T-helper 1 cell treated with Interleukin-12 subunit alpha and Interleukin-12 subunit beta and Interleukin-4 antibody, amounts not matched to agents 30 ng/mL and 1 ng/mL, for 36 hours (primary cell): Measurements from ENCODE around the gene ZNF772. TPM values are rescaled to one million over a fixed set of nuclear protein-coding genes. Genes with fewer than 3 reads are reported as not detected.

Source experiments
- intact Hi-C: fragments of 100-400 bp; cut with micrococcal nuclease; formaldehyde crosslinking; loops from one replicate; pipeline ENCODE4 v1.15.1; 2024
- total RNA-seq: library from RNA; stranded (reverse); gene quantifications from 2 replicates; pipeline ENCODE4 v1.2.3, GENCODE V29; 2022

The ZNF772 gene
- total RNA-seq, 1 donor from 2014 or later = 4.5 TPM

DNA sequence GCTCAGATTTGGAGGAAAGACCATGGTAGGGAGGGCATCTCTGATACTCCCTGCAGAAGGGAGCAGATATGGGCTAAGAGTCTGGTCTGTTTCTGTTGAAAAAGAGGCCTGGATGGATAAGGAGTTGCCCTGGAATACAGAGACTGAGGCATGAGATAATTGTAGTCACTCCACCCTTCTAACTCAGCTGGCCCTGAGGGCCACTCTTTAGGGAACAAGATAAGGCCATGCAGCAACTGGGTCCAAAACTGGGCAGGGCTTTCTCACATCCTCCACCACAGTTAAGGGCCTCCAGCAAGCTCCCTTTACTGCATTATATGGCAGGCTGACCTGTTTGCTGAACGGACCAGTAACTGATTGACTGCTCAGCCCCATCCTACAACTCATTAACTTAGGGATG is 40.9 kb downstream of the ZNF772 start:
- intact Hi-C loops = loop anchor here (10.0 kb wide), 1 partner anchor 842 kb away; the partner anchor contains the start of gene ZNF71

DNA sequence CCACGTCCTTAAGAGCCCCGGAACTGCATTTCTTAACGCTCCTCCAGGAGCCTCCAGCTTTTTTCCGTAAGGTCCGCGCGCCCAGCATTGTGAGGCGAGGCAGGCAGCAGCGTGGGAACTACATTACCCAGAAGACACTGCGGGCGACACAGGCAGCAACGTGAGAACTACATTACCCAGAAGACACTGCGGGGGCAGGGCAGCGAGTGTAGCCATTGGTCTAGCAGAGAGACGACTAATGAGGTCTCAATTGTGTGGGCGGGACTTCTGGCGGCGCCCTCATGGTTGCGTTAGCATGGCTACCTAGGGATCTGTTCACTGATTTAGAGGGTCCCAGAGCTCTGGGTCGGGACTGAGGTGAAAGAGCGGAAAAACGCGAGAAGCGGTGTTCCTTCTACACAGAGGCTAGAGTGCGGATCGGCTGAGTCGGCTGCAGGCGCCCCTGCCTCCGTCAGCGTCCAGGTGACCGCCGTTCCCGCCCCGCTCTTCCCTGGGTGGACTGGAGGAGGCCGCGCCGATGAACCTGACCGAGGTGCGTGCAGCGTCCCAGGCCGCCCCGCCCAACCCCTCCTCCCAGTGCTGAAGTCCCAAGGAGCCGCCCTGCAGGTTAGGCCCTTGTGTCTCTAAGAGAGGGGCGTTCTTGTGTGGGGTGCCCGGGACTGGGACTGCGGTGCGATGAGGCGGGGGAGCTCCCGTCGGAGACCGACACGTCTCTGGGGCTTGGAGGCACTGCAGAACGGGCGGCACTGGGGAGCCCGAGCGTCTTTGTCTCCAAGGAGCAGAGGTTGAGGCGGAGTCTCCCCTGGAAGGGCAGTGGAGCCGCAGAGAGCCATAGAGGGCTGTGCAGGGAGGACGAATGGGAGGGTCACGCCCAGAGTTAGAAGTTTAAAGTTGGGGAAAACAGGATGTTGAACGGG is 42.0 kb downstream of the ZNF772 start, which contains the start of gene ZNF749:
TSS of gene ZNF749 (plus strand) at position 264 of the 917 bp plus-strand sequence. CDS start at position 518, 254 bp downstream.
- intact Hi-C loops = loop anchor here (1.0 to 10.0 kb wide), 33 partner anchors 24 to 1781 kb away; partner anchors contain the start of genes ERVK3-1, RPS5, TRAPPC2B and U2AF2

DNA sequence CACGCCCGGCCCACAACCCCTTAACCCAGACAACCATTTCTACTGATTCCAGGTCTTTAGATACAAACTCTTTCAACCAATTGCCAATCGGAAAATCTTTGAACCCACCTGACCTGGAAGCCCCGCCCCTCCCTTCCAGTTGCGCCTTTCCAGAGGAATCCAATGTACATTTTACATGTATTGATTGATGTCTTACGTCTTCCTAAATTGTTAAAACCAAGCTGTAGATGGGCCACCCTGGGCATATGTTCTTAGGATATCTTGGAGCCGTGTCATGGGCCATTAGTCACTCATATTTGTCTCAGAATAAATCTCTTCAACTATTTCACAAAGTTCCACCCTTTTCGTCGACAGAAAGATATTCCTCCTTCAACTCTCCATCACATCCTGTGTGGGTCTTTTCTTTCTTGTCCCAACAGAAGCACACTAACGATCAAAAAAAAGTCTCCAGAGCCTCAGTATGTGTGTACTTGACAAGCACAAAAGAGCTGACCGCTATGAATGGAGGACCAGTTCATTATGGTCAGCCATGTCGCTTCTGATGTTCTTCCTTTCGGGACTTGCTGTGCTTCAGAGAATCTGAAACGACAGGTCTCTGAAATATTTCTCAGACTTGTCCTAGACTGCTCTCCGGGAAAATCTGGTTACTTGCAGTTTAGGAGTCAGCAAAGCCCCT is 42.8 kb downstream of the ZNF772 start:
- intact Hi-C loops = loop anchor here (1.0 to 10.0 kb wide), 33 partner anchors 23 to 1780 kb away; partner anchors contain the start of genes ERVK3-1, RPS5, TRAPPC2B and U2AF2

DNA sequence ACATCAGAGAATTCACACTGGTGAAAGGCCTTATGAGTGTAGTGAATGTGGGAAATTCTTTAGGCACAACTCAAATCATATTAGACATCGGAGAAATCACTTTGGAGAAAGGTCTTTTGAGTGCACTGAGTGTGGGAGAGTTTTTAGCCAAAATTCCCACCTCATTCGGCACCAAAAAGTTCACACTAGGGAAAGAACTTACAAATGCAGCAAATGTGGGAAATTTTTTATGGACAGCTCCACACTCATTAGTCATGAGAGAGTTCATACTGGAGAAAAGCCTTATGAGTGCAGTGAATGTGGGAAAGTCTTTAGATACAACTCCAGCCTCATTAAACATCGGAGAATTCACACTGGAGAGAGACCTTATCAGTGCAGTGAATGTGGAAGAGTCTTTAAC is 56.3 kb downstream of the ZNF772 start:
- intact Hi-C loops = no loop called here

DNA sequence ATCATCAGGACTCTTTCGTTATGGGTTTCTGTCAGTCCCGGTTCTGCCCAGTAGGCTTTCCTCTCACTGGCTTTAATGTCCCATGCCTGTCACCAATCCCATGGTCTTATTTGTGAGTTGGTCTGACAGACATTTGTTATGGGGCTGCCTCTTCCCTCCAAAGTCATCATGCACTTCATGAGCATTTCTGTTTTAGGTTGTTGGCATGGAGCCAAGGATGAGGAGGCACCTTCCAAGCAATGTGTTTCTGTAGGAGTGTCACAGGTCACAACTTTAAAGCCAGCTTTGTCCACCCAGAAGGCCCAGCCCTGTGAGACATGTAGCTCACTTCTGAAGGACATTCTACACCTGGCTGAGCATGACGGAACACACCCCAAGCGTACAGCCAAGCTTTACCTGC is 57.9 kb downstream of the ZNF772 start:
- intact Hi-C loops = no loop called here

Other genes with a start within 250 kb of the ZNF772 start
- 0.32 and 0.42 TPM in 2 replicates for gene AURKC, start 246.5 kb downstream of the ZNF772 start, total RNA-seq
- gene ZNF805, start 236.9 kb downstream of the ZNF772 start, total RNA-seq = 9.4 and 10.9 TPM in 2 replicates
- 42.0 and 44.9 TPM in 2 replicates for gene ZNF460, start 197.1 kb downstream of the ZNF772 start, total RNA-seq
- gene ZNF543, start 157.1 kb downstream of the ZNF772 start, total RNA-seq = 7.8 and 8.5 TPM in 2 replicates
- gene ZNF304, start 126.3 kb downstream of the ZNF772 start, total RNA-seq = 8.5 and 9.7 TPM in 2 replicates
- 6.4 and 6.8 TPM in 2 replicates for gene TRAPPC2B, start 114.0 kb downstream of the ZNF772 start, total RNA-seq
- 2.0 and 3.9 TPM in 2 replicates for gene ZNF547, start 114.0 kb downstream of the ZNF772 start, total RNA-seq
- gene ZNF548, start 87.7 kb downstream of the ZNF772 start, total RNA-seq = 23.7 and 24.5 TPM in 2 replicates
- gene ZNF17, start 66.4 kb downstream of the ZNF772 start, total RNA-seq = 13.6 and 15.0 TPM in 2 replicates
- gene ZNF749, start 42.2 kb downstream of the ZNF772 start, total RNA-seq = 13.1 and 13.6 TPM in 2 replicates
- gene VN1R1, start 20.4 kb downstream of the ZNF772 start, total RNA-seq = 0.17 and 0.20 TPM in 2 replicates
- 8.0 and 10.0 TPM in 2 replicates for gene ZNF419, start 10.2 kb upstream of the ZNF772 start, total RNA-seq
- 9.6 and 10.0 TPM in 2 replicates for gene ZNF773, start 22.4 kb upstream of the ZNF772 start, total RNA-seq
- 6.1 and 7.8 TPM in 2 replicates for gene ZNF549, start 49.8 kb upstream of the ZNF772 start, total RNA-seq
- gene ZNF550, start 82.3 kb upstream of the ZNF772 start, total RNA-seq = 7.7 and 9.3 TPM in 2 replicates
- gene ZNF416, start 101.3 kb upstream of the ZNF772 start, total RNA-seq = 6.1 and 6.4 TPM in 2 replicates
- gene ZIK1, start 106.6 kb upstream of the ZNF772 start, total RNA-seq = 5.5 and 7.0 TPM in 2 replicates
- gene ZNF530, start 122.3 kb upstream of the ZNF772 start, total RNA-seq = 6.6 and 6.8 TPM in 2 replicates
- 13.9 and 18.5 TPM in 2 replicates for gene ZNF134, start 136.7 kb upstream of the ZNF772 start, total RNA-seq
- gene ZNF211, start 155.6 kb upstream of the ZNF772 start, total RNA-seq = 14.4 and 15.4 TPM in 2 replicates
- not detected in 2 replicates for gene ZSCAN4, start 191.4 kb upstream of the ZNF772 start, total RNA-seq
- 10.0 and 12.8 TPM in 2 replicates for gene ZNF551, start 204.4 kb upstream of the ZNF772 start, total RNA-seq
- gene ZNF154, start 231.6 kb upstream of the ZNF772 start, total RNA-seq = 8.5 and 9.3 TPM in 2 replicates